Esophagus muscularis mucosa (tissue), 3 donors: Measurements from ENCODE around the gene SULT1C2.

Source experiments
- CTCF ChIP-seq, 3 experiments: fragments of 200-600 bp in 2 of 3; fragments of 450-650 bp in 1 of 3; sonication (generic) in 2 of 3; IDR thresholded peaks; one replicate each; pipeline ENCODE4 v1.5.1; 2017 to 2019; ENCODE audit warnings: antibody characterized with exemption in 3 of 3, mild to moderate bottlenecking in 2 of 3, moderate library complexity in 1 of 3
- POLR2A ChIP-seq: fragments of 450-650 bp; IDR thresholded peaks from one replicate; pipeline ENCODE4 v1.6.1; 2017; ENCODE audit warnings: antibody characterized with exemption, moderate library complexity, mild to moderate bottlenecking, low read depth
- POLR2AphosphoS5 ChIP-seq, 2 donors: sonication (generic); formaldehyde crosslinking; IDR thresholded peaks; one replicate each; pipeline ENCODE4 v1.6.1; 2017; ENCODE audit warnings: antibody characterized with exemption in 2 of 2

GRCh38 chr2:108349571-108349928 lies 60.9 kb downstream of the SULT1C2 start:
- TF ChIP-seq POLR2A (no peak), CTCF (IDR thresholded peaks at IDR 0.05) (no peak), POLR2AphosphoS5 (IDR thresholded peaks at IDR 0.05) (no peak)
